ENCODE results near the gene ERI2. TPM values are rescaled to one million over a fixed set of nuclear protein-coding genes. Genes with fewer than 3 reads are reported as not detected.
A peak's percentile ranks its signal among the peaks of the same experiment; 100 is the strongest.

The ERI2 gene
- total and polyA plus RNA-seq, 2 of the 13 experiments (the other 11 are each of a cell fraction or from before 2014, with no cell fraction given): 17.4 to 41.3 TPM

GRCh38 chr16:20763461-20764232 is 42.6 kb downstream of the ERI2 start, which contains the start of gene ACSM3 (continued):
- TF ChIP-seq PATZ1 (CRISPR knock-in tag; IDR thresholded peaks at IDR 0.05) (no peak), ZNF282 (IDR thresholded peaks at IDR 0.05; ENCODE audit: partially characterized antibody) (no peak), NCOR1 (IDR thresholded peaks at IDR 0.05; ENCODE audit: borderline replicate concordance, low read length) (no peak; the same call in 1 of the 2 replicates), LBX2 (CRISPR knock-in tag; IDR thresholded peaks at IDR 0.05; ENCODE audit: borderline replicate concordance) (no peak), GLI4 (CRISPR knock-in tag; IDR thresholded peaks at IDR 0.05; ENCODE audit: borderline replicate concordance) (no peak), SMARCC2 (IDR thresholded peaks at IDR 0.05) (no peak), ZBTB33 (CRISPR knock-in tag; IDR thresholded peaks at IDR 0.05) (no peak), RERE (CRISPR knock-in tag; IDR thresholded peaks at IDR 0.05; ENCODE audit: low read depth) (no peak), CEBPG (CRISPR knock-in tag; IDR thresholded peaks at IDR 0.05) (no peak), KMT2A (CRISPR knock-in tag; IDR thresholded peaks at IDR 0.05) (no peak), ZBTB37 (CRISPR knock-in tag; IDR thresholded peaks at IDR 0.05) (no peak), FOXP1 (IDR thresholded peaks at IDR 0.05) (no peak), FOXP1 (CRISPR knock-in tag; IDR thresholded peaks at IDR 0.05) (no peak), KLF16 (CRISPR knock-in tag; IDR thresholded peaks at IDR 0.05) (peak in 1 of 2 experiments; percentile 73; a peak in 2 of 4 replicates), E2F5 (CRISPR knock-in tag; conservative IDR thresholded peaks at IDR 0.05) (no peak)

Data from HepG2 (cell line).